VCaP (cell line): ENCODE measurements around the gene MYRFL.

ENCODE experiments used
- H3K27ac ChIP-seq: fragments of 450-650 bp; 2 replicates; pipeline ENCODE4 v1.5.1; 2017
- TF ChIP-seq, protein P1 (sequence below): fragments of 450-650 bp; conservative IDR thresholded peaks from 2 replicates; pipeline ENCODE4 v1.5.1; 2017; ENCODE audit warnings: mild to moderate bottlenecking, moderate library complexity

MYRFL gene

DNA sequence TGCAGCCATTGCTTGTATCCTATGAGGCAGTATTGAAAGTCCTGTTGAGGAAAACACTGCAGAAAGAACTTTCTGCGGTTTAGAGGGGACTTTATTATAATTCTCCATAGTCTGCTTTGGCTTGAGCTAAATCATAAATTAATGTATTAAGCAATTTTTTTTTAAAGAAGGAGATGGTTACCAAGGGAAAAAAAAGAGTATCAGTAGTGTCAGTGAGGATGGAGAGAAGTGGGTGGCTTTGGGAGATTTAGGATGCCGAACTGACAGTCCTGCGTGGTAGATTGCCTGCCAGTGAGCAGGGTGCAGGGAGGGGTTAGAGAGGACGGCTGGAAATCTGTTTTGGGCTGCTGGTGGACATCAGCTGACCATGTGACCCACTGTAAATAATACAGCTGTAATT, 96.8 kb downstream of the MYRFL start:
- TF ChIP-seq, protein P1, sequence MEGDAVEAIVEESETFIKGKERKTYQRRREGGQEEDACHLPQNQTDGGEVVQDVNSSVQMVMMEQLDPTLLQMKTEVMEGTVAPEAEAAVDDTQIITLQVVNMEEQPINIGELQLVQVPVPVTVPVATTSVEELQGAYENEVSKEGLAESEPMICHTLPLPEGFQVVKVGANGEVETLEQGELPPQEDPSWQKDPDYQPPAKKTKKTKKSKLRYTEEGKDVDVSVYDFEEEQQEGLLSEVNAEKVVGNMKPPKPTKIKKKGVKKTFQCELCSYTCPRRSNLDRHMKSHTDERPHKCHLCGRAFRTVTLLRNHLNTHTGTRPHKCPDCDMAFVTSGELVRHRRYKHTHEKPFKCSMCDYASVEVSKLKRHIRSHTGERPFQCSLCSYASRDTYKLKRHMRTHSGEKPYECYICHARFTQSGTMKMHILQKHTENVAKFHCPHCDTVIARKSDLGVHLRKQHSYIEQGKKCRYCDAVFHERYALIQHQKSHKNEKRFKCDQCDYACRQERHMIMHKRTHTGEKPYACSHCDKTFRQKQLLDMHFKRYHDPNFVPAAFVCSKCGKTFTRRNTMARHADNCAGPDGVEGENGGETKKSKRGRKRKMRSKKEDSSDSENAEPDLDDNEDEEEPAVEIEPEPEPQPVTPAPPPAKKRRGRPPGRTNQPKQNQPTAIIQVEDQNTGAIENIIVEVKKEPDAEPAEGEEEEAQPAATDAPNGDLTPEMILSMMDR = no peak

DNA sequence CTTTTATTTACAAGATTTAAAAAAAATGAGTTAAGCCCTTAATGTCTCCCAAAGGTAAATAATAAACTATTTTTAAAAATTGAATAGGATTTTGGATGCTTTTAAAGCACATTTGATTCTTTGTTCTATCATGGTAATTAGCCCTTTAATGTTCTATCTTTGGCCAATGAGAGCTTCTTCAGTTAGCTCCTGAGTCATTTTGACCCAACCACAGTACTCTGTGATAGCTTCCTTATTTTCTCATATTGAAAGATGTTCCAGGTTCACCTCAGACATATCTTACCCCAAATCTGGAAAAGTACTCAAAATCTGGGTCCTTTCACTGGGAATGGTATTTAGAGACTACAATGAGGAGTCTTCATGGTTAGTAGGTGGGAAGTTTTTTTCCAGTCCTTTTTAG, 98.0 kb downstream of the MYRFL start:
- H3K27ac ChIP-seq = no peak overlapping the region
- TF ChIP-seq, protein P1 = no peak

More for the DNA sequence above, 96.8 kb downstream of the MYRFL start:
- H3K27ac ChIP-seq = no peak overlapping the region

DNA sequence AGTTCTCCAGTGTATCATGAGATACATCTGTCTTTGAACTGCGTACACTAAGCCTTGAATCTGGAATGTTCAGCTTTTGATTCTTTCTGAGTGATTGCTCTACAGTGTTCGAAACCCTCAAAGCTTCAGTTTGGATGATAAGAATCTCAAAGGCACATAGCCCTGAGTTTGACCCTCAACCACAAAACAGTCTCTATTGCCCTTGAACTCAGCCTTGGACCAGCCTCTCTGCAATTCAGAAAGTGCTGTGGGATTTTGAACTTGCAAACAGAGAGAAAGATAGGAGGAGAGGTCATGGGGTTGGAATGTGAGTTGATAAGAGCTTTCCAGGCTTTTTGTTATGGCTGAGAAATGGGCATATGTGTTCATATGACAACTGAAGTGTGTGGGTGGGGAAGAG, 100.3 kb downstream of the MYRFL start:
- TF ChIP-seq, protein P1 = no peak
- no peak overlapping the region for H3K27ac ChIP-seq

DNA sequence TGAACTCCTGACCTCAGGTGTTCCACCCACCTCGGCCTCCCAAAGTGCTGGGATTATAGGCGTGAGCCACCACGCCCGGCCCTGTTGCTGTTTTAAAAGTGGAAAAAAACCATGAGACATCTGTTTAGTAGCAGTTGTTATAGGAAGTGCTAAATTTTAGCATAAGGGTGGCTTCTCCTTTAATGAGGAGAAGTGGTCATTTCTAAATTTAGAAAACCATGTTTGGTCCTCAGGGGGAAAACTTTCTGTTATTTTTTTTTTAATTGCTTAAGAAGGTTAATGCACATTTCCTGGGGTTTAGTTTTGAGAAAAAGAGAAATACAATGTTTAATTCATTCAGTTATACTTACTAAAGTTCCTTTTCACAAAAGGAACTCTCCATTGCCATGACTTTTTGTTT, 102.1 kb downstream of the MYRFL start:
- TF ChIP-seq, protein P1 = no peak
- H3K27ac ChIP-seq = no peak overlapping the region

DNA sequence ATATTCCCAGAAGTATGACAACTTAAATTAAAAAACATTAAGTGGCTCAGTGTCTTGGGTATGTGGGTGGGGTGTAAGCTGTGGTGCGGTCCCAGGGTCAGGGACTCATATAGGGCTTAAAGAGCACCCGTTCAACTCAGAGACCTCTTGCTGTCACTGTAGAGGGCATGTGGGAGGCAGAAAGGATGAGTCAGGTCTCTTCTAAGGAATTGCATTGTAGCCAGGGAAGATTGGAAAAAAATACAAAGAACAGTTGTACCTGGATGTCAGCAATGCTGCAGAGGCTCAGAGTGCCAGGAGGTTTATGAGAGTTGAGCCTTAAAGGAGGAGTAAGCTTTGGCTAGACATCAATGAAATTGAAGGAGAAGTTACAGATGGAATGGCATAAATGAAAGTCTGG, 104.1 kb downstream of the MYRFL start:
- TF ChIP-seq, protein P1 = no peak
- no peak overlapping the region; the same call in 1 of the 2 replicates for H3K27ac ChIP-seq

DNA sequence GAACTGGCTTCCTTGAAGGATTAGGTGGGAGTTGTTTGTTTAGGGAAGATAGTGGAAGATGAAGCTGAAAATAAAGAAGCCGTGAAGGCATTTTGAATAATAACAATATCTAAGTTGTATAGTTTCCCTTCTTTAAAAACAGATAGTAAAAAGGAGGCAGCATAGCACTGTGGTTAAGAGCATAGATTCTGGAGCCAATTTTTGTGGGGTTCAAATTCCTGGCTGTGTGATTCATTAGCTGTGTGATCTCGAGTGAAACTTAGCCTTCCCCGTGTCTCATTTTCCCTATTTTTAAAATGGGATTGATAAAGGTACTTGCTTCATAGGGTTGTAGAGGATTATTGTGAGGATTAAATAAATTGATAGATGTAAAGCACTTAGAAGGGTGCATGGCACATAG, 104.5 kb downstream of the MYRFL start:
- no peak overlapping the region for H3K27ac ChIP-seq
- TF ChIP-seq, protein P1 = no peak

DNA sequence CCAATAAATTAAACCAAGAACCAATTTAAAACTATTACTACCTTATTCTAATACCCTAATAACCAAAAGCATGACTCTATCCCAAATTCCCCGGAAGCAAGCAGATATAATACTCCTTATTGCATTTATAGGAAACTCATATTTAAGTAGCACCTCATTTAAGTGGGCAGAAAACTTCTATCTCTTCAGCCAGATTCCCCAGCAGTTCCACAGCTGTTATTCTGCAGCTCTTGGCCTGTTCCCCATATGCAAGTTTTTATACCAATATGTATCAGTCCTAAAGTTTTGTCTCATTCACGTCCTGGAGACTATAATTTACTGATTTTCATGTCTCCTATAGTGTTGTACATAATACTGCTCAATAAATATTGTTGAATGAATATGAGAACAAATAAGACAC, 106.5 kb downstream of the MYRFL start:
- H3K27ac ChIP-seq = no peak overlapping the region
- TF ChIP-seq, protein P1 = no peak

DNA sequence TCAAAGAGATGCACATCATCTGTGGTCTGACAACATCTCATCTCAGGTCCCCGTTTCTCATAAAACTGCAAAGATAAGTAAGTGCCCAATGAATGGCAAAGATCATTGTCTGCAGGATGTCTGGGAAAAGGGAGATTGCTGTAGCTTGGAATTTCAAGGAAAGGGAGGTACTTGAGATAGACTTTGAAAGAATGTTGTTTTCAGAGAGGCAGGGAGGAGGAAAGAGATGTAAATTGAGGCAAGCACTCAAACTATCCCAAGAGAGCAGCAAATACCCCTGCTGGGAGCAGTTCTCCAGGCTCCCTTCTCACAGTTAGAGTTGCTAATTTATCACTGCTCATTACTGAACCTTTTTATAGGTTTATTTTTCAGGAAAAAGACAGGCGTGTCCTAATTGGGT, 107.1 kb downstream of the MYRFL start:
- TF ChIP-seq, protein P1 = no peak
- H3K27ac ChIP-seq = no peak overlapping the region
